Esophagus squamous epithelium (tissue), 4 donors: ENCODE measurements around the gene CCNF.

Source experiments
- CTCF ChIP-seq, 6 experiments: fragments of 450-650 bp in 4 of 6; fragments of 200-600 bp in 2 of 6; sonication (generic) in 2 of 6; IDR thresholded peaks; one replicate each; pipeline ENCODE4 v1.5.1; 2016 to 2019; ENCODE audit warnings: antibody characterized with exemption in 6 of 6, mild to moderate bottlenecking in 4 of 6, moderate library complexity in 4 of 6
- POLR2A ChIP-seq, 4 donors: fragments of 450-650 bp; IDR thresholded peaks; one replicate each; pipeline ENCODE4 v1.6.1; 2017; ENCODE audit warnings: antibody characterized with exemption in 4 of 4, mild to moderate bottlenecking in 4 of 4, moderate library complexity in 3 of 4

- TF ChIP-seq POLR2A (IDR thresholded peaks at IDR 0.05) (no peak), CTCF (IDR thresholded peaks at IDR 0.05) (no peak)
These were observed 6.9 kb downstream of the CCNF start for GRCh38 chr16:2436110-2436509.
